ENCODE results near the gene PNLIP.

The PNLIP gene

GRCh38 chr10:116545756-116546155 lies at the start of gene PNLIP:
TSS of gene PNLIP (plus strand) at chr10:116545931. CDS start at chr10:116546093, 162 bp downstream.
- DNase-seq = no peak

GRCh38 chr10:116504786-116505185 lies 40.9 kb upstream of the PNLIP start:
- no peak for DNase-seq

GRCh38 chr10:116510565-116510964 lies 35.2 kb upstream of the PNLIP start:
- DNase-seq = no peak

DNA sequence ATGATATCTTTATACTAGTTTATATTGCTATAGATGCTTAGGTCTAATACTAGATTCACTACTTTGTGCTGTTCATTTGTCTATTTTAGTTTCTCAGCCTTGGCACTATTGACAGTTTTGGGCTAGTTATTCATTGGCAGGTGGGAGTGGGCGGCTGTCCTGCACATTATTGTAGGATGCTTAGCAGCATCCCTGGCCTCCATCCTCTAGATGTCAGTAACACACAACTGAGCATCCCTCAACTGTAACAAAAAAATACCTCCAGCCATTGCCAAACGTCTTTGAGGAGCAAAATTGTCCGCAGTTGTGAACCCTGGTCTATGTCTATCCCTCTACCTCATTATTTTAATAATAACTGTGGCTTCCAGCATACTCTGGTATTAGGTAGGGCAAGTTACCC lies 34.4 kb upstream of the PNLIP start:
- DNase-seq = no peak

DNA sequence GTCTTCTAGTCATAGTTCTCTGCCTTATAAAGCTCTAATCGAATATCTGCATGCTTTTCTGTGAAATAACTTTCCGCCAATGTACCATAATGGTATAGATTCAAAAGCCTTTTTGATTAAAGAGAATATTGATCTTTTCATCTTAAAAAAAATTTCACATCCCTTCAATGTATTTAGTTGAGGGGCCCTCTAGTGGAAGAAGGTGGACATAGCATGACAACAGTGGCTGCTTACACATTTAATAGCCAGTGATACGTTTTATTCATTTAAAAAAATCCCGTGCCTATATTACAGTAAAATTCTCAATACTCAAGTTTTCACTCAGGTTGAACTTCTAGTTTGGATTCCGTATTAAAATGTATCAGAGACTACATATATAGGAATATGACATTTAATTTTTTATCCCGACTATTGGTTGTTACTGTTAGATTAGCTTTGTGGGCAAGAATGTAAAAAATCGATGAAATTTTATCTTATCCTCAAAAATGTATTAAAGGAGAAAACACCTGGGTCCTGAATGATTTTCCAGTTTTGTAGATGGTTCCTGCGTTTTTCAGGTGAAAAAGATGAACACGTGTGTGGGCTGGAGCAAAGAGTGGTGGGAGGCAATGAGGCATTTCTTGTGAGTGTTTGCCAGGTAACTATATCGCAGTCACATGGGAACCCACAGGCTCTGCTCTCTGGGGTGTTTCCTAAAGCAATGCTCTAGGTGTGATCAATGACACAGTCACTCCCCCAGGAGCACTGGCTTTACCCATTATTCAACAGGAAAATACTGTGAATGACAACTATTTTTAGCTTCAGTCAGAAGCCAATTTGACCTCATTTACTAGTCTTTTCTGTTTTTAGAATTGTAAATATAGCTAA lies 24.1 kb upstream of the PNLIP start:
- peak; percentile 50 for DNase-seq

DNA sequence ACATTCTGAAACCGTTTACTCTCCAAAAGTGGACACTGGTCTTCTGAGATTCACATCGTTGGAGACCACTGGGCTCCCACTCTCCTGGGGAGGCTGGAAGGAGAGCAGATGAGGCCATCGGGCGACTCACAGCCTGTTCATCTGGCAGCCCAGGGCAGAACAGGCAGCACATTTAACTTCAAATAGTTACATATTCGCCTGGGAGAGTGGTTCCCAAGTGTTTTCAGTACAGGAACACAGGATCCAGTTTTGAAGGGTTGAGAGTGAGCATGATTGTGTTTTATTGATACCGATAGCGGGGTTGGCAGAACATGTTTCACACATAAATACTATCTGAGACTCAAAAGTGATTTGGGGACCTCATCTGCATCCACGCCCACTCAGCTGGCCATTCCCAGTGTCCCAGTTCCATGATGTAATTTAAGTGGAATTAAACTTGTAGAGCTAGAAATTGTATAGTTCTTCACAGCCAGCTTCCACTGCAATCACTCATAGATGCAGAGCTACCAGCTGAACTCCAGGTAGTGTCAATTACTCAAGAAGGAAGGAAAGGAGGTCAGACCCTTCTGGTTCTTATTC lies 22.8 kb upstream of the PNLIP start:
- DNase-seq = no peak

DNA sequence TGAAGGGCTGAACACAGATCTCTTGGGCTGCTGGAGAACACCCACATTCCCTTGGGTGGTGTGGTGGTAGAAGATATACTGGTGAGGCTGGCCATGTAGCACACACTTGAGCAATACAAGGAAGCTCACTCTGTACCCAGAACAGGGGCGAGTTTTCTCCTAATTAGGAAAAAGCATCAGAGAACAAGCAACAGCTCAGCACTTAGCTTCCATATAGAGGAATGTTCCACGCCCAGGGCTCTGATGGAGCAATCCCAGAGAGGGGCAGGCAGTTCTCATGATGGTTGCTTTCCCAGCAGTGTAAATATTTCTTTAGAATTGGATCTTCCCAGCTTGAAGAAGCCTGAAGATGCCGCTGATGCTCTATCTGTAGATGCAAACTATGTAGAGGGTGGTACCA lies 21.0 kb upstream of the PNLIP start:
- DNase-seq = no peak

DNA sequence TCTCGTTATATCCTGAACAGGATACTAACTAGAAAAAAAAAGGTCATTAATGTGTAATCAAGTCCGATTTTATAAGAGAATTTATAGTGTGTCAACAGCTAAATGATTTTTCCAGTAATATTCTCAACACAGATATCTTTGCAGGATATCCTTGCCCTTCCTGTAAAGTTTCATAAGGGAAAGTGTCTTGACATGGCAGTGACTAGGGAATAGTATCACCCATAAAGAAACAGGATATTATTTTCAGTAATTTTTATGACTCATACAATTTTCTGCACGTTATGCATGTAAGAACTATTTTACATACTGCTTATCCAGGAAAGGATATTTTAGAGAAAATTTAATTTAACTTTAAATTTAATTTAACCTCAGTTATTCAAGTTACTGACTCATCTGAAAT lies 19.5 kb upstream of the PNLIP start:
- no peak for DNase-seq

GRCh38 chr10:116536810-116537209 lies 8.9 kb upstream of the PNLIP start:
- DNase-seq = no peak

- no peak for DNase-seq
These were observed 7.3 kb upstream of the PNLIP start for GRCh38 chr10:116538456-116538855.

GRCh38 chr10:116538992-116539391 lies 6.7 kb upstream of the PNLIP start:
- no peak for DNase-seq

DNA sequence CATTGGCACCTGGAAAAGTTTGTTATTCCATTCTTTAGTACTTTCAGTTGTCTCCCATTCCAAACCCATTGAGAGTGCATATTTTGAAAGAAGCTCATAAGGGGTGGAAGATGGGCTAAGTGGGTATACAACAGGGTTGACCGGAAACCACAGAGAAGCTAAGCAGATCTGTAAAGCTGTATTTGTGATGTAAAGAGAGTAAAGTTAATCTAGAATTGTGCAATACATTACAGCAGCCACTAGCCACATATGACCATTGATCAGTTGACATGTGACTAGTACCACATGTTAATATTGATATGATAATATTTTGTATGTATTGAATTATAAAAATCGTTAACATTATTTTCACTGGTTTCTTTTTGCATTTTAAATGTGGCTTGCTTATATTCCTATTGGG lies 4.9 kb upstream of the PNLIP start:
- no peak for DNase-seq

DNA sequence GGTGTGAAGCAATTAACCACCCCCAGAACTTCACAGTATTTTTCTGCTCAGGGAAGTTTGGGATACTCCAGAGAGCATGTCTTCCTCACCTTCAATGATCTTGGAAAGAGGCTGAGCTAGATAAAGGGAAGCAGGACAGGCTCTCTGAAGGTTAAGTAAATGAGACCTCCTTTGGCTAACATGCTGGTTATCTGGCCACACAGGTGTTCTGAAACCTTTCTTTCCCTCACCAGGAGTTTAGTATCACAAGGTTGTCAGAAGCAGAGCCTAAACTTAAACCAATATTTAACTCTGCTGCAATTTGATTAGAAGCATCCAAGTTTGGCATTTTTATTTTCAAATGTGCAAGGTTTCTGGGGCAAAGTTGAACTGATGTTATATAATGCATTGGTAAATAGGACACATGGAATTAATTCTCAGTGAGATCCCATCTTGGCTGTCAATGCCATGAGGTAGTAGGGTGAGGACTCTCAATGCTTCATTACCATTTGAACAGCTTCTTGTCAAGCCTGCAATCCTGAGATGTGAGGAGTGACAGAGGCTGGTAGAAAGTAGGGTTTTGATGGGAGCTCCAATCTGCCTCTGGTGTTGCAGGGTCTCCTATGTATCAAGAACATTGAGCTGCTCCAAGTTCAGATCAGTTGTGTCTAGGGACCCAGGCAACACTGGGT lies 3.6 kb upstream of the PNLIP start:
- no peak for DNase-seq

DNA sequence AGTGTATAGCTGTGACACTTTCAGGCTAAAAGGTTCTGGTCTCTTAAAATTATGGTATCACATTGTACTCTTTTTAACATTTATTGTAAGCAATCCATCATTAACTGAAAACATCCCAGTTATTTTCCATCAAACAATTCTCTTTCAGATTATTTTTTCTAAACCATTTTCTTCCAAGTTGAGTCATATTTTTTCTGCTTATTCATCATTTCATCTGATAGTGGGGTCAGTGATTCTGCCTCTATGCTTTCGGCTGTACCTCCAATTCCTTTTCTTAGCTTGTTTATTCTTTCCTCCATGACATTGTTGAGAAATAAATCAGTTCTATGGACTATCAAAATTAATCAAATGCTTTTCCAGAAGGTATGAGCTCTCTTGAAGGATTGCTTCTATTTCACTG lies 609 bp upstream of the PNLIP start:
- DNase-seq = no peak

DNA sequence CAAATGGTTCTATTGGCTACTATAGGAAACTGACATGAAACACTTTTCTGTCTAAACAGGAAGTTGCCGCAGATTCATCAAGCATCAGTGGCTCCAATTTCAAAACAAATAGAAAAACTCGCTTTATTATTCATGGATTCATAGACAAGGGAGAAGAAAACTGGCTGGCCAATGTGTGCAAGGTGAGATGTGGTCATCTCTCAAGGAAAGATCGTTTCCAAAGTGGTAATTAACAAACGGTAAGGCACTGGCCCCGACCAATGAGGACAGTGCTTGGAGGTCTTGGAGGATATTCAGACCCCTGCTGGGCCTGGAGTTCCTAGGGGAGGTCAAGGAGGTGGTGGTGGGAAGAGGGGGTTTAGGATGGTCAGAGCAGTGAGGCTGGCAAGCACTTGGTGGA lies 2.6 kb downstream of the PNLIP start:
- no peak for DNase-seq

DNA sequence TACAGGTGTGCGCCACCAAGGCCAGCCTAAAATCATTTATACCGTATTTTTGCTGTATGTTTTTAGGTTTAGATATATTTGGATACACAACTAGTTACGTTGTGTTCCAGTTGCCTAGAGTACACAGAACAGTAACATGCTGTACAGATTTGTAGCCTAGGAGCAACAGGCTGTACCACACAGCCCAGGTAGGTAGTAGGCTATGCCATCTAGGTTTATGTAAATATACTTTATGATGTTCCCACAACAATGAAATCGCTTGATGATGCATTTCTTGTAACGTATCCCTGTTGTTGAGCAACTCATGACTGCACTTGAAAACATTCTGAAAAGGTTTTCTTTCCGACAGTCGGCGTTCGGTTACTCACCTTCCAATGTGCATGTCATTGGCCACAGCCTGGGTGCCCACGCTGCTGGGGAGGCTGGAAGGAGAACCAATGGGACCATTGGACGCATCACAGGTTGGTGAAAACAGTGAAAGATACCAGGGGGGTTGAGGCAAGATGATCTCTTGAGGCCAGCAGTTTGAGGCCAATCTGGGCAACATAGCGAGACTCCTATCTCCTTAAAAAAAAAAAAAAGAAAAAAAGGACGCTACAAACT lies 7.7 kb downstream of the PNLIP start:
- DNase-seq = no peak

GRCh38 chr10:116554628-116555027 lies 8.9 kb downstream of the PNLIP start:
- no peak for DNase-seq

DNA sequence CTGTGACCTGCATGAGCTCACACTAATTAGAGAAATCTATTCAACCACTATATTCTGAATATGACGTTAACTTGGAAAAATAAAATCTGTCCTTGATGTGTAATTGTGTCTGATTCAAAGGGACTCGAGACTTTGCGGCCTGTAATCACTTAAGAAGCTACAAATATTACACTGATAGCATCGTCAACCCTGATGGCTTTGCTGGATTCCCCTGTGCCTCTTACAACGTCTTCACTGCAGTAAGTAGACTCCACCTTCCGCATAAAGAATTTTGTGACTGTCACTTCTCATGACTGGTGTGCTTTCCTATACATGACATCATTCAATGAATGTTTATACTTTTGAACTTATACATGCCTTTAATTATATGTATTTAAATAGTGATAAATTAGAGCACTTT lies 10.1 kb downstream of the PNLIP start:
- no peak for DNase-seq

- no peak for DNase-seq
These were observed 11.7 kb downstream of the PNLIP start for GRCh38 chr10:116557305-116557880.

GRCh38 chr10:116565534-116565933 lies 19.8 kb downstream of the PNLIP start:
- no peak for DNase-seq

GRCh38 chr10:116566932-116567331 lies 21.2 kb downstream of the PNLIP start:
- DNase-seq = no peak

DNA sequence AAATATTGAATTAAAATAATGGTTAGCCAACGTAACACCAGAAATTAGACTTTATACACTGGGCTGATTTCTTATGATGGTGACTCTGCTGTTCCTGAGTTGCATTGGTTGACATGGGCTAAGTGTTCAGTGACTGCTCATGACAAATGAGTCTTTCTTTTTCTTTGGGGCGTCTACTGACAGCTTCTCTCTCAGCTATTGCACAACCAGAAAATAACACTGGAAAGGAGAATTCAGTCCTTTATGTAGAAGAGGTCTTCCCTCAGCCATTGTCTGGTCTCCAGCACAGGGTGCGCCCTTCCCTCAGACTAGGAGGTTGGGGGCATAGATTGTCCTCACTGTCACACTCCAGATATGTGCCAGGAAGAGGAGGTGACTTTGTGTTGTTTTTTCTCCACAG lies 21.6 kb downstream of the PNLIP start:
- DNase-seq = no peak

- DNase-seq = no peak
These were observed 29.1 kb downstream of the PNLIP start for GRCh38 chr10:116574797-116575196.
